OCI-M1 (cell line): ENCODE data around the gene L3MBTL2.

Experiments
- DNase-seq: peaks from one replicate; lab custom pipeline; 2025; lab: John Stamatoyannopoulos, UW

Gene L3MBTL2

GRCh38 chr22:41273128-41273527, 68.0 kb downstream of the L3MBTL2 start:
- DNase-seq: no peak

DNA sequence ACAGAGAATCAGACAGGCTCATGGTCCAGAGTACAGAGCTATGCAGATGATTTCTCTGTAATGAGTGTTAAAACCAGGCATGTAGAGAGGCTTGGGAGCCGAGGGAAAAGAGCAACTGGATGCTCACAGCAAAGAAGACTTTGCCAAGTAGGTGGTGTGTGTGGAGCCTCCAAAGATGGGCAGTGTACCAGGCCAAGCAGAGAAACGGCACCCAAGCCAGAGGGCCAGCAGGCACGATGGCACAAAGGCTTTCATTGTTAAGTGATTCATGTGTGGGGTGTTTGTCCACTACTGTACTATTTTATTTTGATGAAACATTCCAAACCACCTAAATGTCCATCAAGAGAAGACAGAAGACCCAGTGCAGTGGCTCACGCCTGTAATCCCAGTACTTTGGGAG, 69.7 kb downstream of the L3MBTL2 start:
- DNase-seq: no peak

GRCh38 chr22:41280065-41280464, 75.0 kb downstream of the L3MBTL2 start:
- DNase-seq: no peak

DNA sequence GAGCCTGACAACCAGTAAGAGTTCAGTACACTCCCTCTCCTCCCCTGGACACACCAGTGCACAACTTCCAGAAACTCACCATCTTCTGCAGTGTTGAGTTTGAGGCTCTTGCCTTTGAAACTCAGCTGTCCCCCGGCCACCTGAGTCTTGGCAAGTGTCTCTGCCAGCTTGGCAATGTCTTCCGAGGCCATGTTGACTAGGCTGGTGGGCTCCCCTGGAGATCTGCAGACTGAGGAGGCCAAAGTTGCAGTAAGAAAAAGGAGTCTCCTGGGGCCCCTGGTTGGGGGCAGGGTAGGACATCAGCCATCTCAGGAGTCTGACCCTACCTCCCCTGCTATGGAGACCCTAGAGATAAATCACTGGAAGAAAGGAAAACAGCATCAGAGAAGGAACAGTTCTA, 75.7 kb downstream of the L3MBTL2 start:
- no peak for DNase-seq
